GM23338 (cell line): ENCODE data around the gene APC2. TPM values are rescaled to one million over a fixed set of nuclear protein-coding genes. Genes with fewer than 3 reads are reported as not detected.

Experiments used
- ATAC-seq: fragments of 200-7000 bp; cut with Tn5 transposase; 3 replicates; pipeline ENCODE4 v1.9.1; 2020
- DNase-seq: peaks from one replicate; pipeline ENCODE4 v3.0.0-alpha.2; 2015; ENCODE audit warnings: low spot score
- H2AFZ ChIP-seq: fragments of 200-600 bp; sonication (generic); 2 replicates; pipeline ENCODE4 v1.8.0; 2016; ENCODE audit warnings: antibody characterized with exemption, mild to moderate bottlenecking, moderate library complexity
- H3F3A ChIP-seq: fragments of 200-600 bp; sonication (generic); replicated peaks from 2 replicates; pipeline ENCODE4 v1.8.0; 2017; ENCODE audit warnings: antibody characterized with exemption, mixed run types, low read depth
- H3K27ac ChIP-seq: fragments of 200-600 bp; sonication (generic); 2 replicates; pipeline ENCODE4 v1.6.1; 2016; ENCODE audit warnings: low read depth
- H3K27me3 ChIP-seq: fragments of 200-600 bp; sonication (generic); 2 replicates; pipeline ENCODE4 v1.8.0; 2016; ENCODE audit warnings: mild to moderate bottlenecking, mixed run types, moderate library complexity; ENCODE audit not compliant: insufficient read depth
- H3K36me3 ChIP-seq: fragments of 200-600 bp; sonication (generic); 2 replicates; pipeline ENCODE4 v1.8.0; 2016; ENCODE audit warnings: mild to moderate bottlenecking; ENCODE audit not compliant: insufficient read depth
- H3K4me1 ChIP-seq: fragments of 200-600 bp; sonication (generic); 2 replicates; pipeline ENCODE4 v1.8.0; 2016; ENCODE audit warnings: mild to moderate bottlenecking, moderate library complexity; ENCODE audit not compliant: insufficient read depth
- H3K4me2 ChIP-seq: fragments of 200-600 bp; sonication (generic); 2 replicates; pipeline ENCODE4 v1.7.1; 2017; ENCODE audit warnings: mixed run types
- H3K4me3 ChIP-seq: fragments of 200-600 bp; sonication (generic); 2 replicates; pipeline ENCODE4 v1.6.1; 2016; ENCODE audit warnings: mixed run types
- H3K79me2 ChIP-seq: fragments of 200-600 bp; sonication (generic); replicated peaks from 2 replicates; pipeline ENCODE4 v1.8.0; 2017; ENCODE audit warnings: mild to moderate bottlenecking; ENCODE audit not compliant: insufficient read depth
- H3K9me2 ChIP-seq: fragments of 200-600 bp; sonication (generic); 2 replicates; pipeline ENCODE4 v1.8.0; 2017; ENCODE audit not compliant: insufficient read depth
- H4K20me1 ChIP-seq: fragments of 200-600 bp; sonication (generic); replicated peaks from 2 replicates; pipeline ENCODE4 v1.8.0; 2017; ENCODE audit warnings: mild to moderate bottlenecking; ENCODE audit not compliant: insufficient read depth
- H3K27ac Mint-ChIP-seq: 2 replicates; pipeline ENCODE4 v1.8.0; 2020; ENCODE audit warnings: inconsistent platforms, mild to moderate bottlenecking, moderate library complexity, mixed read lengths
- H3K27me3 Mint-ChIP-seq: 3 replicates; pipeline ENCODE4 v1.8.0; 2022; ENCODE audit warnings: low read depth, mild to moderate bottlenecking, moderate library complexity, mixed read lengths, inconsistent platforms; ENCODE audit not compliant: insufficient read depth, poor library complexity
- H3K36me3 Mint-ChIP-seq: 3 replicates; pipeline ENCODE4 v1.8.0; 2021; ENCODE audit warnings: low read depth, mild to moderate bottlenecking, inconsistent platforms, moderate library complexity, mixed read lengths
- H3K4me1 Mint-ChIP-seq: 3 replicates; pipeline ENCODE4 v1.8.0; 2020; ENCODE audit warnings: mild to moderate bottlenecking, inconsistent platforms, mixed read lengths
- H3K4me3 Mint-ChIP-seq: 3 replicates; pipeline ENCODE4 v1.8.0; 2021; ENCODE audit warnings: moderate library complexity, mild to moderate bottlenecking, inconsistent platforms, mixed read lengths
- H3K9me3 Mint-ChIP-seq: 3 replicates; pipeline ENCODE4 v1.8.0; 2020; ENCODE audit warnings: moderate library complexity, mild to moderate bottlenecking, inconsistent platforms, mixed read lengths
- CREB1 ChIP-seq: fragments of 250-450 bp; sonication (Bioruptor Pico); IDR thresholded peaks from 2 replicates; pipeline ENCODE4 v1.5.0; 2020; ENCODE audit warnings: low read depth, mild to moderate bottlenecking, moderate library complexity
- CTCF ChIP-seq, 2 experiments: fragments of 200-600 bp in 1 of 2; sonication (generic) in 1 of 2; conservative IDR thresholded peaks; 2 replicates each; pipeline versions ENCODE4 v1.5.1 to v1.6.1; 2016 to 2017; ENCODE audit warnings: antibody characterized with exemption in 2 of 2, low read depth in 2 of 2, mild to moderate bottlenecking in 2 of 2, moderate library complexity in 1 of 2
- ETS1 ChIP-seq: IDR thresholded peaks from 2 replicates; pipeline ENCODE4 v1.6.1; 2016; ENCODE audit warnings: antibody characterized with exemption
- EZH2phosphoT487 ChIP-seq: fragments of 200-600 bp; sonication (generic); IDR thresholded peaks from one replicate; pipeline ENCODE4 v1.8.1; 2018; ENCODE audit warnings: antibody characterized with exemption; ENCODE audit not compliant: unreplicated experiment
- JUNB ChIP-seq: IDR thresholded peaks from one replicate; pipeline ENCODE4 v1.6.1; 2016; ENCODE audit warnings: antibody characterized with exemption; ENCODE audit not compliant: unreplicated experiment
- NANOG ChIP-seq: IDR thresholded peaks from 2 replicates; pipeline ENCODE4 v1.6.1; 2016; ENCODE audit warnings: antibody characterized with exemption, borderline replicate concordance
- POLR2AphosphoS5 ChIP-seq: IDR thresholded peaks from 2 replicates; pipeline ENCODE4 v1.6.1; 2016; ENCODE audit warnings: antibody characterized with exemption, low read depth
- REST ChIP-seq: IDR thresholded peaks from one replicate; pipeline ENCODE4 v1.6.1; 2018; ENCODE audit warnings: antibody characterized with exemption; ENCODE audit not compliant: unreplicated experiment
- STAT1 ChIP-seq: IDR thresholded peaks from one replicate; pipeline ENCODE4 v1.6.1; 2016; ENCODE audit warnings: antibody characterized with exemption; ENCODE audit not compliant: unreplicated experiment
- ZNF114 ChIP-seq: fragments of 250-450 bp; sonication (Bioruptor Pico); IDR thresholded peaks from 2 replicates; pipeline ENCODE4 v1.5.0; 2020; ENCODE audit warnings: mild to moderate bottlenecking, moderate library complexity
- ZNF331 ChIP-seq: fragments of 250-450 bp; sonication (Bioruptor Pico); IDR thresholded peaks from 2 replicates; pipeline ENCODE4 v1.5.0; 2020; ENCODE audit warnings: low read depth, mild to moderate bottlenecking, moderate library complexity
- polyA plus RNA-seq: library from polyadenylated mRNA; unstranded; fragments of >200 nt; fragmentation: Nextera tagmentation; extraction: Ambion mirVana; gene quantifications from 2 replicates; pipeline ENCODE4 v1.2.1, GENCODE V29; 2016
- total RNA-seq: library from RNA; depleted of rRNA; stranded (reverse); fragments of >200 nt; shearing (Covaris generic); gene quantifications from 2 replicates; pipeline ENCODE4 v1.2.3, GENCODE V29; 2014

APC2 gene
- total and polyA plus RNA-seq, 2 experiments from 2014 or later: 1.4 to 18.3 TPM

- TF ChIP-seq CTCF (conservative IDR thresholded peaks at IDR 0.05; ENCODE audit: low read depth in 2 of 2): peak; percentile 58 to 73
- TF ChIP-seq NANOG: no peak
- no peak for TF ChIP-seq STAT1
- TF ChIP-seq CREB1 (CRISPR knock-in tag): peak; percentile 71
- no peak for TF ChIP-seq JUNB
- no peak for TF ChIP-seq ZNF331 (CRISPR knock-in tag)
- peak; percentile 28 for TF ChIP-seq REST
- TF ChIP-seq POLR2AphosphoS5: peak; percentile 75
- TF ChIP-seq ZNF114: peak; percentile 75; the same call in 1 of the 2 replicates
- no peak for TF ChIP-seq EZH2phosphoT487
Observed at GRCh38 chr19:1406774-1407527, 43.0 kb upstream of the APC2 start (continued).

GRCh38 chr19:1407528-1408299 lies 42.2 kb upstream of the APC2 start, which contains the start of gene DAZAP1:
Gene DAZAP1, plus strand, starts transcription at chr19:1407586. Its CDS starts 188 bp downstream, at chr19:1407774.
- peaks cover 6% of the 10 kb centered on the region; the same call in 1 of the 2 replicates for H3F3A ChIP-seq
- H3K27ac Mint-ChIP-seq: peak within 1 kb of the TSS; percentile 82; the same call in 1 of the 2 replicates
- peaks cover 40% of the 10 kb centered on the region for H3K4me1 Mint-ChIP-seq
- no peaks in the 10 kb centered on the region for H3K9me3 Mint-ChIP-seq
- no peaks in the 10 kb centered on the region for H3K9me2 ChIP-seq
- H3K4me3 Mint-ChIP-seq: peak within 1 kb of the TSS; percentile 95
- peaks cover 10% of the 10 kb centered on the region; the same call in 1 of the 2 replicates for H3K4me1 ChIP-seq
- H4K20me1 ChIP-seq: peaks cover 42% of the 10 kb centered on the region
- peaks cover 23% of the 10 kb centered on the region for H3K27me3 Mint-ChIP-seq
- H3K36me3 Mint-ChIP-seq: peaks cover 25% of the 10 kb centered on the region
- DNase-seq (no peak), ATAC-seq (no peak)
- H2AFZ ChIP-seq: peak within 1 kb of the TSS; percentile 33; the same call in 1 of the 2 replicates
- H3K4me2 ChIP-seq: peak within 1 kb of the TSS; percentile 96
- no peaks in the 10 kb centered on the region for H3K36me3 ChIP-seq
- H3K27ac ChIP-seq: peak within 1 kb of the TSS; percentile 59; the same call in 1 of the 2 replicates
- H3K27me3 ChIP-seq: no peaks in the 10 kb centered on the region
- peak within 1 kb of the TSS; percentile 96 for H3K4me3 ChIP-seq
- peaks cover 49% of the 10 kb centered on the region for H3K79me2 ChIP-seq
- no peak for TF ChIP-seq REST
- no peak for TF ChIP-seq NANOG
- no peak for TF ChIP-seq ZNF331 (CRISPR knock-in tag)
- TF ChIP-seq JUNB: no peak
- TF ChIP-seq STAT1: no peak
- TF ChIP-seq CREB1 (CRISPR knock-in tag): no peak
- TF ChIP-seq EZH2phosphoT487: no peak
- no peak for TF ChIP-seq CTCF (conservative IDR thresholded peaks at IDR 0.05; ENCODE audit: low read depth in 2 of 2)
- TF ChIP-seq ETS1: no peak
